ENCODE results near the gene ZNF558. TPM values are rescaled to one million over a fixed set of nuclear protein-coding genes. Genes with fewer than 3 reads are reported as not detected.

The ZNF558 gene
- total and polyA plus RNA-seq, 3 experiments from 2014 or later: 7.3 to 25.2 (median 23.9) TPM

DNA sequence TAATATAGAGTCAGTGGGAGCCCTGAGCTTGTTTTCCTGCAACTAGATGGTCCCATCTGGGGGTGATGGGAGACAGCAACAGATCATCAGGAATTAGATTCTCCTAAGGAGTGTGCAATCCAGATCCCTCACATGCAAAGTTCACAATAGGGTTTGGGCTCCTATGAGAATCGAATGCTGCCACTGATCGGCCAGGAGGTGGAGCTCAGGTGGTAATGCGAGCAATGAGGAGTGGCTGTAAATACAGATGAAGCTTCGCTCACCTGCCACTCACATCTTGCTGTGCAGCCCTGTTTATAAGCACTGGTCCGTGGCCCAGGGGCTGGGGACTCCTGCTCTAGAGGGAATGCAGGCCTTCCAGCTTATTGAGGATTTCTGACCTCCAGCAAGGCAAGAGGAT, 5.7 kb downstream of the ZNF558 start:
- Histone ChIP-seq H3K27me3 (ENCODE audit: insufficient read depth, low read length, poor library complexity, severe bottlenecking) (no peaks in the 10 kb centered on the region), H3K27ac (ENCODE audit: low read depth, low read length) (no peak overlapping the region), H3K36me3 (ENCODE audit: insufficient read depth, low read length) (peaks cover 22% of the 10 kb centered on the region), H3K4me1 (ENCODE audit: insufficient read depth, low read length) (peaks cover 5% of the 10 kb centered on the region), H3K4me3 (ENCODE audit: low read length) (no peak overlapping the region), H3K9me3 (ENCODE audit: low read length) (no peaks in the 10 kb centered on the region)
- Mint-ChIP-seq H3K4me3 (no peak overlapping the region), H3K36me3 (peaks cover 29 to 67% (median 43%) of the 10 kb centered on the region in 3 donors), H3K9me3 (peaks cover 0 to 5% (median 0%) of the 10 kb centered on the region in 5 donors), H3K27me3 (peaks cover 0 to 1% of the 10 kb centered on the region in 2 donors), H3K4me1 (peaks cover 10 to 25% (median 15%) of the 10 kb centered on the region in 3 donors), H3K27ac (no peak overlapping the region)
- no peak for DNase-seq
- POLR2A ChIA-PET: no interaction called here
- CTCF ChIA-PET: no interaction called here

DNA sequence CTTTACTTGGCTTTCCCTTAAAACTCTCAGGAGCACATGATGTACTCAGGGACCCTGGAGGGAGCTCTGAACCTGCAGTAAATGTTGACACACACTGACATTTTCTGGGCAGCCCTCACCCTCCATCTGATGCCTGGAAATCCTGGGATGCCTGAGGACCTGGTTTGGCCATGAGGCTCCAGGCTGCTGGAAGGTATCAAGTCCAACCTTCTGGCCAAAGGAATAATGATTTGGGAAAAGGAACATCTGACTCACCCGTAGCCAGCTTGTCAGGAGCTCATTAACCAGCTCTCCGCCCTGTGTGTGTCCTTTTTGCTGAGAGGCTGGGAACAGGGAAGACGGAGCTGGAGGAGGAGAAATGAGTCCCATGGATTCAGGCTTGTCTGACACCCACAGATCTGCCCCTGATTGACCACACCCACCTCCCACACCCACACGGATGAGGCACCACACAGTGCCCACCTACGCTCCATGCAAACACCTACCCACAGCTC, 10.3 kb downstream of the ZNF558 start:
- peaks cover 0 to 7% (median 4%) of the 10 kb centered on the region in 3 donors for H3K4me1 Mint-ChIP-seq
- POLR2A ChIA-PET: no interaction called here
- no peak overlapping the region for H3K27ac ChIP-seq (ENCODE audit: low read depth, low read length)
- H3K4me3 ChIP-seq (ENCODE audit: low read length): no peak overlapping the region
- H3K4me3 Mint-ChIP-seq: no peak overlapping the region
- peaks cover 49% of the 10 kb centered on the region for H3K36me3 ChIP-seq (ENCODE audit: insufficient read depth, low read length)
- CTCF ChIA-PET: no interaction called here
- no peaks in the 10 kb centered on the region for H3K27me3 ChIP-seq (ENCODE audit: insufficient read depth, low read length, poor library complexity, severe bottlenecking)
- peaks cover 10 to 32% (median 32%) of the 10 kb centered on the region in 5 donors for H3K9me3 Mint-ChIP-seq
- no peaks in the 10 kb centered on the region for H3K9me3 ChIP-seq (ENCODE audit: low read length)
- peaks cover 0 to 1% of the 10 kb centered on the region in 2 donors for H3K27me3 Mint-ChIP-seq
- DNase-seq: no peak
- H3K4me1 ChIP-seq (ENCODE audit: insufficient read depth, low read length): no peaks in the 10 kb centered on the region
- H3K36me3 Mint-ChIP-seq: peaks cover 68 to 91% (median 68%) of the 10 kb centered on the region in 3 donors
- H3K27ac Mint-ChIP-seq: no peak overlapping the region

DNA sequence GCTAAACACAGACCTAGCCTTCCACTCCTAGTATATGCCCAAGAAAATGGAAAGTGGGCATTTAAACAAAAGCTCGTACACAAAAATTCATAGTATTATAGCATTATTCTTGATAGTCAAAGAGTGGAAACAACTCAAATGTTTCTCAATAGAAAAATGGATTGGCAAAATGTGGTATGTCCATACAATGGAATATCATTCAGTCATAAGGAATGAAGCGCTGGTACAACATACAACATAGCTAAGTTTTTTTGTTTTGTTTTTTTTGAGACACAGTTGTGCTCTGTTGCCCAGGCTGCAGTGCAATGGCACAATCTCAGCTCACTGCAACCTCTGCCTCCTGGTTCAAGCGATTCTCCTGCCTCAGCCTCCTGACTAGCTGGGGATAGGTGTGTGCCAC, 11.9 kb downstream of the ZNF558 start:
- H3K9me3 ChIP-seq (ENCODE audit: low read length): peaks cover 11% of the 10 kb centered on the region
- Mint-ChIP-seq H3K9me3 (peaks cover 24 to 47% (median 47%) of the 10 kb centered on the region in 5 donors), H3K36me3 (peaks cover 74 to 97% (median 80%) of the 10 kb centered on the region in 3 donors), H3K4me1 (no peaks in the 10 kb centered on the region), H3K4me3 (no peak overlapping the region), H3K27ac (no peak overlapping the region), H3K27me3 (peaks cover 0 to 2% of the 10 kb centered on the region in 2 donors)
- no peaks in the 10 kb centered on the region for H3K27me3 ChIP-seq (ENCODE audit: insufficient read depth, low read length, poor library complexity, severe bottlenecking)
- ChIA-PET POLR2A (no interaction called here), CTCF (no interaction called here)
- H3K36me3 ChIP-seq (ENCODE audit: insufficient read depth, low read length): peaks cover 64% of the 10 kb centered on the region
- DNase-seq: no peak
- no peaks in the 10 kb centered on the region for H3K4me1 ChIP-seq (ENCODE audit: insufficient read depth, low read length)
- H3K4me3 ChIP-seq (ENCODE audit: low read length): no peak overlapping the region
- H3K27ac ChIP-seq (ENCODE audit: low read depth, low read length): no peak overlapping the region

- Histone ChIP-seq H3K9me3 (ENCODE audit: low read length) (peaks cover 42% of the 10 kb centered on the region), H3K4me3 (ENCODE audit: low read length) (no peak overlapping the region), H3K27ac (ENCODE audit: low read depth, low read length) (no peak overlapping the region), H3K36me3 (ENCODE audit: insufficient read depth, low read length) (peaks cover 76% of the 10 kb centered on the region), H3K4me1 (ENCODE audit: insufficient read depth, low read length) (no peaks in the 10 kb centered on the region), H3K27me3 (ENCODE audit: insufficient read depth, low read length, poor library complexity, severe bottlenecking) (no peaks in the 10 kb centered on the region)
- Mint-ChIP-seq H3K4me3 (no peak overlapping the region), H3K9me3 (peaks cover 44 to 92% (median 87%) of the 10 kb centered on the region in 5 donors), H3K27me3 (peaks cover 0 to 2% of the 10 kb centered on the region in 2 donors), H3K27ac (no peak overlapping the region), H3K4me1 (no peaks in the 10 kb centered on the region), H3K36me3 (peaks cover 75 to 99% (median 98%) of the 10 kb centered on the region in 3 donors)
- POLR2A ChIA-PET: no interaction called here
- no peak for DNase-seq
- CTCF ChIA-PET: no interaction called here
Measured at GRCh38 chr19:8815780-8816179, 16.3 kb downstream of the ZNF558 start.

DNA sequence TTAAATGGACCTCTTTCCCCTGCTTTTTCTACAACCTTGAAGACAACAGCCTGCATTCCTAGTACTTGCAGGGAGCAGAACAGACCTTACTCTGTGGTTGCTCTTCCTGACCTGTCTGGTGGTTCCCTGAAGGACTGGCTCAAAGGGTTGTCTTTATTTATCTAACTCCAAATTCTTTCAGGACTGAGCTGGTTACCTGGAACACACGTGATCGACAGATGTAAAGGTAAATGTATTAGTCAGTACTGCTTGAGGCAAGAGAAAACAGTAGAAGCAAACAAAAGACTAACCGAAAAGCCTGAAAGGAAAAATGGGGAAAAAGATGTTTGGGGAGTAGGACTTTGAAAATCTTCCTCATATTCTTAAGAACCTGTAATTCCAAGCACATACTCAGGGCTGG, 17.9 kb downstream of the ZNF558 start:
- no peak for DNase-seq
- H3K27ac Mint-ChIP-seq: no peak overlapping the region
- peaks cover 0 to 2% of the 10 kb centered on the region in 2 donors for H3K27me3 Mint-ChIP-seq
- H3K36me3 ChIP-seq (ENCODE audit: insufficient read depth, low read length): peaks cover 73% of the 10 kb centered on the region
- peaks cover 55% of the 10 kb centered on the region for H3K9me3 ChIP-seq (ENCODE audit: low read length)
- no peaks in the 10 kb centered on the region for H3K4me1 Mint-ChIP-seq
- H3K27ac ChIP-seq (ENCODE audit: low read depth, low read length): no peak overlapping the region
- peaks cover 46 to 97% (median 95%) of the 10 kb centered on the region in 5 donors for H3K9me3 Mint-ChIP-seq
- ChIA-PET CTCF (no interaction called here), POLR2A (interaction anchor here (0.6 kb wide), 1 partner anchor 511 kb away, joined by 3 read pairs; no protein-coding TSS in a partner anchor)
- H3K4me3 Mint-ChIP-seq: no peak overlapping the region
- peaks cover 63 to 93% (median 92%) of the 10 kb centered on the region in 3 donors for H3K36me3 Mint-ChIP-seq
- peak overlapping the region; percentile 3 for H3K4me3 ChIP-seq (ENCODE audit: low read length)
- no peaks in the 10 kb centered on the region for H3K27me3 ChIP-seq (ENCODE audit: insufficient read depth, low read length, poor library complexity, severe bottlenecking)
- no peaks in the 10 kb centered on the region for H3K4me1 ChIP-seq (ENCODE audit: insufficient read depth, low read length)

- no peak overlapping the region for H3K27ac Mint-ChIP-seq
- Histone ChIP-seq H3K9me3 (ENCODE audit: low read length) (peaks cover 75% of the 10 kb centered on the region), H3K4me1 (ENCODE audit: insufficient read depth, low read length) (no peaks in the 10 kb centered on the region), H3K27ac (ENCODE audit: low read depth, low read length) (no peak overlapping the region), H3K36me3 (ENCODE audit: insufficient read depth, low read length) (peaks cover 64% of the 10 kb centered on the region), H3K27me3 (ENCODE audit: insufficient read depth, low read length, poor library complexity, severe bottlenecking) (no peaks in the 10 kb centered on the region), H3K4me3 (ENCODE audit: low read length) (no peak overlapping the region)
- H3K36me3 Mint-ChIP-seq: peaks cover 53 to 89% (median 86%) of the 10 kb centered on the region in 3 donors
- no peak overlapping the region for H3K4me3 Mint-ChIP-seq
- CTCF ChIA-PET: no interaction called here
- DNase-seq: no peak
- POLR2A ChIA-PET: no interaction called here
- peaks cover 50 to 96% (median 93%) of the 10 kb centered on the region in 5 donors for H3K9me3 Mint-ChIP-seq
- no peaks in the 10 kb centered on the region for H3K27me3 Mint-ChIP-seq
- H3K4me1 Mint-ChIP-seq: no peaks in the 10 kb centered on the region
Measured at GRCh38 chr19:8811315-8812172, 20.6 kb downstream of the ZNF558 start.

DNA sequence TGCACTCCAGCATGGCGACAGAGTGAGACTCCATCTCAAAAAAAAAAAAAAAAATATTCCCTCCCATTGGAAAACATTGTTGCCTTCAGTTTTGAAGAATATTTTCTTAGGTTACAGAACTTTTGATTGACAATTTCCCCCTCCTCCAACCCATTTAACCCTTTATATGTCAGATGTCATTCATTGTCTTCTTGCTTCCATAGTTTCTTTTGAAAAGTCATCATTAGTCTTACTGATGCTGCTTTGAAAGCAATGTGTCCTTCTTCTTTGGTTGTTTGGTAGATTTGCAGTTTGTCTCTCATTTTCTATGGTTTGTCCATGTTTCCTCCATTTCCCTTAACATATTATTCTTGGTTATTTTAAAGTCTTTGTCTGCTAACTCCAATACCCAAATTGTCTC, 25.4 kb downstream of the ZNF558 start:
- Mint-ChIP-seq H3K27ac (no peak overlapping the region), H3K36me3 (peaks cover 30 to 73% (median 63%) of the 10 kb centered on the region in 3 donors), H3K4me1 (no peaks in the 10 kb centered on the region), H3K27me3 (peaks cover 0 to 5% of the 10 kb centered on the region in 2 donors), H3K4me3 (no peak overlapping the region), H3K9me3 (peaks cover 44 to 90% (median 83%) of the 10 kb centered on the region in 5 donors)
- H3K4me3 ChIP-seq (ENCODE audit: low read length): no peak overlapping the region
- peaks cover 52% of the 10 kb centered on the region for H3K9me3 ChIP-seq (ENCODE audit: low read length)
- no peak overlapping the region for H3K27ac ChIP-seq (ENCODE audit: low read depth, low read length)
- H3K27me3 ChIP-seq (ENCODE audit: insufficient read depth, low read length, poor library complexity, severe bottlenecking): no peaks in the 10 kb centered on the region
- no peaks in the 10 kb centered on the region for H3K4me1 ChIP-seq (ENCODE audit: insufficient read depth, low read length)
- POLR2A ChIA-PET: no interaction called here
- DNase-seq: no peak
- CTCF ChIA-PET: no interaction called here
- H3K36me3 ChIP-seq (ENCODE audit: insufficient read depth, low read length): peaks cover 21% of the 10 kb centered on the region

DNA sequence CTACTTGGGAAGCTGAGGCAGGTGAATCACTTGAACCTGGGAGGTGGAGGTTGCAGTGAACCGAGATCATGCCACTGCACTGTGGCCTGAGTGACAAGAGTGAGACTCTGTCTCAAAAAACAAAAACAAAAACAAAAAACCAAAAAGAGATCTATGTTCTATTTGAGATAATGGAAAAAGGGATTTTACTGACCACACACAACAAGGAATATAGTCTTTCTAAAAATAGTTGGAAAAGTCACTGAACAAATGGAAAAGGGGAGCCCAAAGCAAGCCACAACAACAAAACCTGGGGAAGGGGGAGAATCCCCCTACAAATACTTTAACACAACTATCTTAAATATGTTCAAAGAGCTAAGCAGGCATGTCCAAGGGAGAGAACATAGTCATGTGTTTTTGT, 37.3 kb downstream of the ZNF558 start:
- no peaks in the 10 kb centered on the region for H3K9me3 ChIP-seq (ENCODE audit: low read length)
- H3K4me1 ChIP-seq (ENCODE audit: insufficient read depth, low read length): no peaks in the 10 kb centered on the region
- no peak overlapping the region for H3K4me3 ChIP-seq (ENCODE audit: low read length)
- H3K27ac Mint-ChIP-seq: no peak overlapping the region
- peaks cover 3 to 5% of the 10 kb centered on the region in 2 donors for H3K27me3 Mint-ChIP-seq
- no peaks in the 10 kb centered on the region for H3K36me3 ChIP-seq (ENCODE audit: insufficient read depth, low read length)
- ChIA-PET CTCF (no interaction called here), POLR2A (no interaction called here)
- no peaks in the 10 kb centered on the region for H3K27me3 ChIP-seq (ENCODE audit: insufficient read depth, low read length, poor library complexity, severe bottlenecking)
- no peak overlapping the region for H3K4me3 Mint-ChIP-seq
- H3K36me3 Mint-ChIP-seq: peaks cover 0 to 11% (median 3%) of the 10 kb centered on the region in 3 donors
- no peak overlapping the region for H3K27ac ChIP-seq (ENCODE audit: low read depth, low read length)
- no peaks in the 10 kb centered on the region for H3K4me1 Mint-ChIP-seq
- peaks cover 8 to 30% (median 17%) of the 10 kb centered on the region in 5 donors for H3K9me3 Mint-ChIP-seq
- DNase-seq: no peak
